Thyroid gland (tissue), 4 donors: ENCODE results near the gene ANP32A. TPM values are rescaled to one million over a fixed set of nuclear protein-coding genes. Genes with fewer than 3 reads are reported as not detected.

ENCODE experiments used
- DNase-seq, 2 donors: peaks; one replicate each; pipeline ENCODE4 v3.0.0-alpha.2; 2019
- H3K27ac ChIP-seq, 3 donors: fragments of 200-600 bp; sonication (generic); 1 replicate in 2 of 3; 2 replicates in 1 of 3; pipeline ENCODE4 v1.5.1; 2016 to 2019; ENCODE audit warnings: mild to moderate bottlenecking in 1 of 3, moderate library complexity in 1 of 3
- H3K27me3 ChIP-seq: fragments of 200-600 bp; sonication (generic); one replicate; pipeline ENCODE4 v1.5.1; 2019
- H3K36me3 ChIP-seq, 2 donors: fragments of 200-600 bp; sonication (generic); one replicate each; pipeline ENCODE4 v1.5.1; 2016 to 2019
- H3K4me1 ChIP-seq, 2 donors: fragments of 200-600 bp; sonication (generic); one replicate each; pipeline ENCODE4 v1.5.1; 2017 to 2019
- H3K4me3 ChIP-seq, 3 donors: fragments of 200-600 bp; sonication (generic); replicated peaks in 1 of 3; 1 replicate in 2 of 3; 2 replicates in 1 of 3; pipeline ENCODE4 v1.5.1; 2016; ENCODE audit warnings: mild to moderate bottlenecking in 1 of 3
- H3K9me3 ChIP-seq: fragments of 200-600 bp; sonication (generic); one replicate; pipeline ENCODE4 v1.5.1; 2017
- CTCF ChIP-seq, 6 experiments: fragments of 200-600 bp in 3 of 6; fragments of 450-650 bp in 3 of 6; sonication (generic) in 3 of 6; IDR thresholded peaks; one replicate each; pipeline ENCODE4 v1.5.1; 2016 to 2019; ENCODE audit warnings: antibody characterized with exemption in 6 of 6, mild to moderate bottlenecking in 2 of 6, inconsistent platforms in 1 of 6, moderate library complexity in 1 of 6
- POLR2A ChIP-seq, 2 donors: fragments of 450-650 bp; IDR thresholded peaks; one replicate each; pipeline ENCODE4 v1.6.1; 2017; ENCODE audit warnings: antibody characterized with exemption in 2 of 2, mild to moderate bottlenecking in 2 of 2, moderate library complexity in 1 of 2
- WGBS, 2 donors: methylation state at CpG; one replicate each; pipeline ENCODE4 v1.1.5; 2017; 5-methylcytosine and 5-hydroxymethylcytosine counted together
- intact Hi-C: fragments of 100-400 bp; cut with DNase I; formaldehyde crosslinking; loops from one replicate; pipeline ENCODE4 v1.15.1; 2023
- total RNA-seq, 4 donors: library from RNA; depleted of rRNA; stranded (reverse); fragments of >200 nt; gene quantifications; one replicate each; pipeline ENCODE4 v1.2.3, GENCODE V29; 2016

ANP32A gene
- total RNA-seq, 4 donors from 2014 or later, result 65.4 to 116 (median 79.5) TPM

DNA sequence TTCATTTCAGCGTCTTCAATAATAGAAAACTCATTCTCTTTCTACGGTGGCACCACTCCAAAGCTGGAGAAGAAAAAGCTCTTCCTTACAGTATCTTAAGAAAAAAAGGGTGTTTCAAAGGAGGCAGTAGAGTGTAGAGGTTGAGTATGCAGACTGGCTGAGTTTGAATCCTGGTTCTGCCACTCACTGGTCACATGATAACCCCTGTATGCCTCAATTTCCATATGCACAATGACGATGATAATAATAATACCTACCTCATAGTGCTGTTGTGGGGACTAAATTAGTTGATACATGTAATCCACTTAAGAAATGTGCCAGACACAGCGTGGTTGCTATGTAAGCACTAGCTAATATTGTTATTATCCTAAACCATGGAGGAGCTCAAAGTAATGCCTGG is 4.5 kb downstream of the ANP32A start:
- peak overlapping the region in 1 of 3 donors; percentile 99 for H3K27ac ChIP-seq
- WGBS, 2 donors, result 73 to 92% methylated on average over 4 of the region's 4 CpGs
- no peaks in the 10 kb centered on the region for H3K27me3 ChIP-seq
- H3K9me3 ChIP-seq, result no peaks in the 10 kb centered on the region
- no peak for DNase-seq
- H3K4me1 ChIP-seq, result peaks cover 12 to 32% of the 10 kb centered on the region in 2 donors
- no peak overlapping the region for H3K4me3 ChIP-seq
- H3K36me3 ChIP-seq, result no peaks in the 10 kb centered on the region
- intact Hi-C loops, result no loop called here
- no peak for TF ChIP-seq POLR2A (IDR thresholded peaks at IDR 0.05)
- no peak for TF ChIP-seq CTCF (IDR thresholded peaks at IDR 0.05)

GRCh38 chr15:68815598-68815997 is 5.1 kb downstream of the ANP32A start:
- Histone ChIP-seq H3K9me3 (no peaks in the 10 kb centered on the region), H3K36me3 (no peaks in the 10 kb centered on the region), H3K27ac (no peak overlapping the region), H3K4me1 (peaks cover 12 to 32% of the 10 kb centered on the region in 2 donors), H3K4me3 (no peak overlapping the region), H3K27me3 (no peaks in the 10 kb centered on the region)
- TF ChIP-seq POLR2A (IDR thresholded peaks at IDR 0.05), result no peak
- no peak for TF ChIP-seq CTCF (IDR thresholded peaks at IDR 0.05)
- WGBS, 2 donors, result 0 to 63% methylated on average over 1 to 4 of the region's 4 CpGs
- no peak for DNase-seq
- intact Hi-C loops, result no loop called here

- TF ChIP-seq POLR2A (IDR thresholded peaks at IDR 0.05), result no peak
- no peak for TF ChIP-seq CTCF (IDR thresholded peaks at IDR 0.05)
- no peak overlapping the region for H3K4me3 ChIP-seq
- peaks cover 12 to 32% of the 10 kb centered on the region in 2 donors for H3K4me1 ChIP-seq
- intact Hi-C loops, result no loop called here
- H3K27ac ChIP-seq, result no peak overlapping the region
- no peaks in the 10 kb centered on the region for H3K36me3 ChIP-seq
- no peaks in the 10 kb centered on the region for H3K27me3 ChIP-seq
- H3K9me3 ChIP-seq, result no peaks in the 10 kb centered on the region
- WGBS, 2 donors, result 89 to 90% methylated on average over 6 of the region's 6 CpGs
- no peak for DNase-seq
Measured at GRCh38 chr15:68814596-68814995, 6.1 kb downstream of the ANP32A start.

DNA sequence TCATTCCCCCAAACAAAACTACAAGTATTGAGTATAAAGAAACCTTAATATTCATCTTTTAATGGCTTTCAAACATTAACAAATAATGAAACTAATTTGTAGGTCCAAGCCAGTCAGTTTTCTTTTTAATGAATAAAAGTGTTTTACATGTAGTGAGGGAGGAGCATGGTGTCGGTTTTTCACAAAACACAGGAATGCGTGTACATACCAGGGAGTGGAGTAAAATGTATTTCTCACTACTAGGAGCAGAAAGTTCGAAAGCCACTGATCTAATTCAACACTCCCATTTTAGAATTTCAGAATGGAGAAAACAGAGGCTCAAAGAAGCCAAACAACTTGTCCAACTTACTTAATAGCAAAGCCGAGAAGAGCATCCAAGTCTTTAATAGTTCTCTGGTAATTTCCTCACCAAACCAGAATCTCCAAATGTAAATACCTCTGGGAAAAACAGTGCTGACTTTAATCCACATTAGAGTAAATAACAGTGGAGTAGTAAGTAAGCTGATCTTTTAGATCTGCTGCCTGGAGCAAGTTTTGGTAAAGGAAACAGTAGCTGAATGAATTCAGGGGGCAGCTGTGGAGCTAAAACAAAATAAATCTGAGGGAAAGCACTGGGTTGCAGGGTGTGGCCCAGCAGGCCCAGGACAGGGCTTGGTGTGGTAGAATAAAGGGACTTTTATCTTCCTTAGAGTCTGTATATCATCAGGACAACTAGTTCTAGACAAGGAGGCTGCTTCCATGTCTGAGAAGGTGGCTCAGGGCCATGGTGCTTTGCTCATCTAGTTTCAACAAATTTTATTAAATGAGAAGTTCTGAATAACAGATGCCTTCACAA is 7.9 kb downstream of the ANP32A start:
- DNase-seq, result no peak
- Histone ChIP-seq H3K27ac (no peak overlapping the region), H3K4me1 (peaks cover 19 to 40% of the 10 kb centered on the region in 2 donors)

More for the DNA sequence above, 7.9 kb downstream of the ANP32A start:
- no peak overlapping the region for H3K4me3 ChIP-seq
- no peaks in the 10 kb centered on the region for H3K36me3 ChIP-seq
- TF ChIP-seq POLR2A (IDR thresholded peaks at IDR 0.05), result no peak
- TF ChIP-seq CTCF (IDR thresholded peaks at IDR 0.05), result no peak
- H3K27me3 ChIP-seq, result no peaks in the 10 kb centered on the region
- WGBS, 2 donors, result 49 to 51% methylated on average over 4 of the region's 4 CpGs
- H3K9me3 ChIP-seq, result no peaks in the 10 kb centered on the region
- intact Hi-C loops, result no loop called here
